ENCODE data around the gene ACTMAP. TPM values are rescaled to one million over a fixed set of nuclear protein-coding genes. Genes with fewer than 3 reads are reported as not detected.

ACTMAP gene
- total RNA-seq, 5 donors from 2014 or later (not counting 1 experiment from before 2014, with no cell fraction given): 4.7 to 8.3 (median 6.8) TPM

DNA sequence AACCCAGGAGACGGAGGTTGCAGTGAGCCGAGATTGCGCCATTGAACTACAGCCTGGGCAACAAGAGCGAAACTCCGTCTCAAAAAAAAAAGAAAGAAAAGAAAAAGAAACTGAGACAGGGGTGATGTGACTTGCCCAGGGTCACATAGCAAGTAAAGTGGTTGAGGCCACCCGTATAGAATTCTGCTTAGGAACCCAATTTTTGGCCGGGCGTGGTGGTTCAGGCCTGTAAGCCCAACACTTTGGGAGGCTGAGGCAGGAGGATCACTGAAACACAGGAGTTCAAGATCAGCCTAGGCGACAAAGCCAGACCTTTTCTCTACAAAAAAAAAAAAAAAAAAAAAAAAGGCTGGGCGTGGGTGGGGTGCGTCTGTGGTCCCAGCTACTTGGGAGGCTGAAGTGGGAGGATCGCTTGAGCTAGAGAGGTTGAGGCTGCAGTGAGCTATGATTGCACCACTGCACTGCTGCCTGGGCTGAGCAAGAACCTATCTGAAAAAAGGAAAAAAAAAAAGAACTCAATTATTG lies 2.0 kb upstream of the ACTMAP start:
- CTCF ChIA-PET: interaction anchor here (0.6 to 1.0 kb wide), 3 partner anchors 25 to 606 kb away, joined by 3 to 5 read pairs (median 5); no protein-coding TSS in a partner anchor
- H3K27me3 Mint-ChIP-seq: no peaks in the 10 kb centered on the region
- H3K4me1 Mint-ChIP-seq: peaks cover 55 to 63% (median 63%) of the 10 kb centered on the region in 3 donors
- ATAC-seq (replicated peaks in 1 of 4) (no peak), DNase-seq (no peak)
- H3K9me3 Mint-ChIP-seq: no peaks in the 10 kb centered on the region
- WGBS (ENCODE audit: insufficient coverage): 27% methylated on average over 8 of the region's 12 CpGs
- H3K36me3 ChIP-seq (ENCODE audit: control insufficient read depth in 2 of 2, extremely low read depth in 1 of 2, insufficient read depth in 1 of 2, low read length in 1 of 2): peaks cover 5 to 17% of the 10 kb centered on the region in 2 donors
- no peaks in the 10 kb centered on the region for H3K27me3 ChIP-seq (replicated peaks in 1 of 2; ENCODE audit: control insufficient read depth in 2 of 2, extremely low read depth in 1 of 2, insufficient read depth in 2 of 2, low read length in 1 of 2)
- peak overlapping the region; percentile 91 to 100 (median 97) for H3K4me3 Mint-ChIP-seq
- peaks cover 17 to 73% of the 10 kb centered on the region in 2 experiments for H3K4me1 ChIP-seq (ENCODE audit: control insufficient read depth in 1 of 2, extremely low read depth in 1 of 2, insufficient read depth in 2 of 2, low read length in 2 of 2)
- H3K36me3 Mint-ChIP-seq: peaks cover 26% of the 10 kb centered on the region
- H3K4me3 ChIP-seq (ENCODE audit: control insufficient read depth in 1 of 2, extremely low read depth in 1 of 2, low read length in 1 of 2): peak overlapping the region; percentile 91 to 92
- H3K27ac ChIP-seq (ENCODE audit: low read length): peak overlapping the region; percentile 81
- H3K9me3 ChIP-seq: no peaks in the 10 kb centered on the region
- POLR2A ChIA-PET: interaction anchor here (0.6 to 1.5 kb wide), 5 partner anchors 25 to 896 kb away, joined by 4 to 17 read pairs (median 5); partner anchors contain the start of genes COQ8B (in 1 of the 2), ITPKC (in 1 of the 2) and RAB4B (in 1 of the 2)
- peak overlapping the region; percentile 98 to 99 for H3K27ac Mint-ChIP-seq

DNA sequence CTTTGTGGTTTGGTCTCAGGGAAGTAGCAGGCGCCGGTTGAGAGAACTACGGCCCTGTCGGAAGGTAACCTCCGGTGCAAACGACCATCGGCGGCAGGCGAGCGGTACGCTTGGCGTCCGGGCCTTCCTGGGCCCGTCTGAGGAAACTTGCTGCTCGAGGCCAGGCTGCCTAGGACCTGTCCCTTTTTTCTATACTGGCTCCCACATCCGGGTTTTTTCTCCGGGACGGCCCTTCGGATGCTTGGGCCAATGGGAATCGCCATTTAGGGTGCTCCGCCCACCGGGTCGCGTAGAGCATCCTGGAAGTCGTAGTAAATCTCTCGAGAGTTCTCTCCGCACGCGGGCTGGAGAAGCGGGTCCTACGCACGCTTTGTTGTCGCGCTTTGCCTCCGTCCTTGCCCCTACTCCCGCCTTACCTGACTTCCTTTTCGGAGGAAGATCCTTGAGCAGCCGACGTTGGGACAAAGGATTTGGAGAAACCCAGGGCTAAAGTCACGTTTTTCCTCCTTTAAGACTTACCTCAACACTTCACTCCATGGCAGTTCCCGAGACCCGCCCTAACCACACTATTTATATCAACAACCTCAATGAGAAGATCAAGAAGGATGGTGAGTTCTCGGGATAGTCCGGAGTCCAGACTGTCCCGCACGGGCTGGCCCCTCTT lies 729 bp upstream of the ACTMAP start, which contains the start of gene SNRPA:
TSS of gene SNRPA (plus strand) at position 330 of the 664 bp plus-strand sequence. CDS start at position 536, 206 bp downstream.
- ChIA-PET CTCF (interaction anchor here in 1 of 2 donors (0.8 to 1.5 kb wide), 5 partner anchors 27 to 68 kb away, joined by 3 to 19 read pairs (median 8); partner anchors contain the start of genes EGLN2 and RAB4B), POLR2A (interaction anchor here in 1 of 2 donors (0.9 to 1.2 kb wide), 4 partner anchors 27 to 512 kb away, joined by 4 to 13 read pairs (median 6); partner anchors contain the start of genes COQ8B, EGLN2, ITPKC and RAB4B)
- peaks cover 41 to 54% (median 51%) of the 10 kb centered on the region in 3 donors for H3K4me1 Mint-ChIP-seq
- WGBS (ENCODE audit: insufficient coverage): under 1% methylated on average over 44 of the region's 46 CpGs
- DNase-seq (peak in 33 of 35 experiments; percentile 88 to 98 (median 94)), ATAC-seq (replicated peaks in 1 of 4) (peak; percentile 75 to 77 (median 75))
- Histone ChIP-seq H3K36me3 (ENCODE audit: control insufficient read depth in 2 of 2, extremely low read depth in 1 of 2, insufficient read depth in 1 of 2, low read length in 1 of 2) (peaks cover 4 to 5% of the 10 kb centered on the region in 2 donors), H3K27ac (ENCODE audit: low read length) (peak within 1 kb of the TSS; percentile 83), H3K27me3 (replicated peaks in 1 of 2; ENCODE audit: control insufficient read depth in 2 of 2, extremely low read depth in 1 of 2, insufficient read depth in 2 of 2, low read length in 1 of 2) (no peaks in the 10 kb centered on the region), H3K4me1 (ENCODE audit: control insufficient read depth in 1 of 2, extremely low read depth in 1 of 2, insufficient read depth in 2 of 2, low read length in 2 of 2) (peaks cover 15 to 60% of the 10 kb centered on the region in 2 experiments), H3K9me3 (no peaks in the 10 kb centered on the region), H3K4me3 (ENCODE audit: control insufficient read depth in 1 of 2, extremely low read depth in 1 of 2, low read length in 1 of 2) (peak within 1 kb of the TSS; percentile 91 to 92)
- H3K4me3 Mint-ChIP-seq: peak within 1 kb of the TSS; percentile 91 to 100 (median 97)
- no peaks in the 10 kb centered on the region for H3K9me3 Mint-ChIP-seq
- peaks cover 17% of the 10 kb centered on the region for H3K36me3 Mint-ChIP-seq
- no peaks in the 10 kb centered on the region for H3K27me3 Mint-ChIP-seq
- peak within 1 kb of the TSS; percentile 98 to 99 for H3K27ac Mint-ChIP-seq

DNA sequence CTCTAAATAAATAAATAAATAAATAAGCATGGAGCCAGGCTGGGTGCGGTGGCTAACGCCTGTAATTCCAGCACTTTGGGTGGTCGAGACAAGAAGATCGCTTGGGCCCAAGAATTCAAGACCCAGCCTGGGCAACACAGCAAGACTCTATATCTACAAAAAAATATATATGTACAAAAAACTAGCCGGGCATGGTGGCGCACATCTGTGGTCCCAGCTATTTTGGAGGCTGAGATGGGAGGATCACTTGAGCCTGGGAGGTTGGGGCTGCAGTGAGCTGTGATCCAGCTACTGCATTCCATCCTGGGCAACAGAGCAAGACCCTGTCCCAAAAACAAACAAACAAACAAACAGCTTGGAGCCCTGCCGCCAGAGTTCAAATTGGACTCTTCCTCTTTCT lies 2.7 kb downstream of the ACTMAP start:
- no peaks in the 10 kb centered on the region for H3K9me3 ChIP-seq
- H3K9me3 Mint-ChIP-seq: no peaks in the 10 kb centered on the region
- WGBS (ENCODE audit: insufficient coverage): no CpG with 5 or more reads among the region's 7 CpGs
- ATAC-seq (replicated peaks in 1 of 4) (no peak), DNase-seq (no peak)
- H3K27me3 Mint-ChIP-seq: no peaks in the 10 kb centered on the region
- POLR2A ChIA-PET: no interaction called here
- no peak overlapping the region for H3K4me3 ChIP-seq (ENCODE audit: control insufficient read depth in 1 of 2, extremely low read depth in 1 of 2, low read length in 1 of 2)
- no peaks in the 10 kb centered on the region for H3K27me3 ChIP-seq (replicated peaks in 1 of 2; ENCODE audit: control insufficient read depth in 2 of 2, extremely low read depth in 1 of 2, insufficient read depth in 2 of 2, low read length in 1 of 2)
- H3K36me3 ChIP-seq (ENCODE audit: control insufficient read depth in 2 of 2, extremely low read depth in 1 of 2, insufficient read depth in 1 of 2, low read length in 1 of 2): no peaks in the 10 kb centered on the region
- H3K27ac Mint-ChIP-seq: no peak overlapping the region
- CTCF ChIA-PET: interaction anchor here in 1 of 2 donors (0.6 kb wide), 1 partner anchor 34 kb away, joined by 3 read pairs; no protein-coding TSS in a partner anchor
- H3K36me3 Mint-ChIP-seq: peaks cover 1% of the 10 kb centered on the region
- peaks cover 19 to 27% (median 26%) of the 10 kb centered on the region in 3 donors for H3K4me1 Mint-ChIP-seq
- H3K27ac ChIP-seq (ENCODE audit: low read length): no peak overlapping the region
- H3K4me1 ChIP-seq (ENCODE audit: control insufficient read depth in 1 of 2, extremely low read depth in 1 of 2, insufficient read depth in 2 of 2, low read length in 2 of 2): peaks cover 0 to 27% of the 10 kb centered on the region in 2 experiments
- H3K4me3 Mint-ChIP-seq: no peak overlapping the region

DNA sequence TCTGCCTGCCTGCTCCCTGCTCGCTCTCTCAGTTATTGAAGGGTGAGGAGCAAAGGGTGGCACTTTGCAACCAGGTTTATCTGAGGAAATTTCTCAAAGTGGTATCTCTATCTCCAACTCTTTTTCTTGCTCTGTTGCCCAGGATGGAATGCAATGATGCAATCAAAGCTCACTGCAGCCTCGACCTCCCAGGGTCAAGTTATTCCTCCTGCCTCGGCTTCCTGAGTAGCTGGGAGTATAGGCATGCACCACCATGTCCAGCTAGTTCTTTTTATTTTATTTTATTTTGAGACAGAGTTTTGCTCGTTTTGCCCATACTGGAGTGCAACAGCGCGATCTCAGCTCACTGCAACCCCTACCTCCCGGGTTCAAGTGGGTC lies 4.9 kb downstream of the ACTMAP start:
- POLR2A ChIA-PET: no interaction called here
- no CpG with 5 or more reads among the region's 7 CpGs for WGBS (ENCODE audit: insufficient coverage)
- ATAC-seq (replicated peaks in 1 of 4): no peak

DNA sequence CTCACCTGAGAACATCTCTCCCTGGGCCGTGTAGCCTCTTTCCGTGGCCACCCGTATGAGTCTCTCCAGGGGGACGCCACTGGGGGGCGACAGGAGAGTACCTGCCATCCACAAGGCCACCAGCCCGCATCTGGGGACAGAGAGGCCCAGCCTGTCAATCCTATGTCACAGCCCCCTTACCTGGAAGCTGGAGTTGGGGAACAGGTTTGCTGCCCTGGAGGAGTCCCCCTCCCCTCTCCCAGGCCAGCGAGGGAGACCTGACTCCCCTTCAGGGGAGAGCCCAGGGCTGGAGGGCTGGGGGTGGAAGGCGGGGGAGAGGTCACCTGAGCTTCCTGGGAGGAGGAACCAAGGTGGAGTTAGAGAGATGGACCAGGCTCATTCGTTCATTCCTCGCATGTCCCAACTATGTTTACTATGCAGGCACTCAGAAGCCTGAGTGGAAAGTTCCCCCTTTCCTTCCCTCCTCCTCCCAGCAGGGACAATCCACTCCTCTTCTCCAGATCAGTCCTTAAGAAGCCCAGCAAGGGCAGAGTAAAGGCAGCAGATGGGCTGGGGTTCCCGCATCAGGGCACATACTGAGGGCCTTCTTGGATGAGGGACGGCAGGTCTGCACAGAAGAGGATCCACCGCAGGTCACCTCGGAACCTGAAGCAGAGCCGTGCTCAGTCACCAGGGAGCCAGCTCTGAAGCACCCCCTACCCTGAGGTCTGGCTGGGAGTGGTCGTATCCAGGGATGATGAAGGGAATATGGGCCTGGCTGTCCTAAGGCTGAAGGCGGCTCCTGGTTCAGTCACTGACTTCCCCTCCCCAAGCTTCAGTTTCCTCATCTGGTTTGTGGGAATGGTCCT lies 5.5 kb downstream of the ACTMAP start:
- CTCF ChIA-PET: interaction anchor here in 1 of 2 donors (0.5 kb wide), 1 partner anchor 72 kb away, joined by 5 read pairs; no protein-coding TSS in a partner anchor
- whole genome bisulfite sequencing (ENCODE audit: insufficient coverage): 81% methylated on average over 5 of the region's 17 CpGs
- Histone ChIP-seq H3K36me3 (ENCODE audit: control insufficient read depth in 2 of 2, extremely low read depth in 1 of 2, insufficient read depth in 1 of 2, low read length in 1 of 2) (peaks cover 4 to 8% of the 10 kb centered on the region in 2 donors), H3K4me3 (ENCODE audit: control insufficient read depth in 1 of 2, extremely low read depth in 1 of 2, low read length in 1 of 2) (no peak overlapping the region), H3K27me3 (replicated peaks in 1 of 2; ENCODE audit: control insufficient read depth in 2 of 2, extremely low read depth in 1 of 2, insufficient read depth in 2 of 2, low read length in 1 of 2) (no peaks in the 10 kb centered on the region), H3K4me1 (ENCODE audit: control insufficient read depth in 1 of 2, extremely low read depth in 1 of 2, insufficient read depth in 2 of 2, low read length in 2 of 2) (peaks cover 0 to 7% of the 10 kb centered on the region in 2 experiments), H3K27ac (ENCODE audit: low read length) (no peak overlapping the region), H3K9me3 (no peaks in the 10 kb centered on the region)
- Mint-ChIP-seq H3K36me3 (no peaks in the 10 kb centered on the region), H3K4me3 (no peak overlapping the region), H3K27ac (peak overlapping the region in 1 of 2 donors; percentile 17), H3K27me3 (no peaks in the 10 kb centered on the region), H3K9me3 (no peaks in the 10 kb centered on the region), H3K4me1 (peaks cover 4 to 8% (median 7%) of the 10 kb centered on the region in 3 donors)
- peak in 2 of 4 experiments; percentile 46 to 53 for ATAC-seq (replicated peaks in 1 of 4)
- peak in 7 of 35 experiments; percentile 7 to 43 (median 18) for DNase-seq
- POLR2A ChIA-PET: no interaction called here

More for the DNA sequence above, 4.9 kb downstream of the ACTMAP start:
- peaks cover 0 to 12% of the 10 kb centered on the region in 2 experiments for H3K4me1 ChIP-seq (ENCODE audit: control insufficient read depth in 1 of 2, extremely low read depth in 1 of 2, insufficient read depth in 2 of 2, low read length in 2 of 2)
- H3K27ac ChIP-seq (ENCODE audit: low read length): no peak overlapping the region
- no peak overlapping the region for H3K4me3 Mint-ChIP-seq
- no peaks in the 10 kb centered on the region for H3K27me3 Mint-ChIP-seq
- no peaks in the 10 kb centered on the region for H3K27me3 ChIP-seq (replicated peaks in 1 of 2; ENCODE audit: control insufficient read depth in 2 of 2, extremely low read depth in 1 of 2, insufficient read depth in 2 of 2, low read length in 1 of 2)
- H3K27ac Mint-ChIP-seq: no peak overlapping the region
- no peak for DNase-seq
- H3K9me3 ChIP-seq: no peaks in the 10 kb centered on the region
- no peak overlapping the region for H3K4me3 ChIP-seq (ENCODE audit: control insufficient read depth in 1 of 2, extremely low read depth in 1 of 2, low read length in 1 of 2)
- no peaks in the 10 kb centered on the region for H3K9me3 Mint-ChIP-seq
- peaks cover 3% of the 10 kb centered on the region in 2 donors for H3K36me3 ChIP-seq (ENCODE audit: control insufficient read depth in 2 of 2, extremely low read depth in 1 of 2, insufficient read depth in 1 of 2, low read length in 1 of 2)
- no peaks in the 10 kb centered on the region for H3K36me3 Mint-ChIP-seq
- peaks cover 10 to 14% (median 13%) of the 10 kb centered on the region in 3 donors for H3K4me1 Mint-ChIP-seq
- CTCF ChIA-PET: no interaction called here

Measured in T-cell (primary cell).